Measurements from ENCODE around the gene LRBA. TPM values are rescaled to one million over a fixed set of nuclear protein-coding genes. Genes with fewer than 3 reads are reported as not detected.

The LRBA gene
- total RNA-seq, 2 donors from 2014 or later, result 37.7 to 70.5 TPM

GRCh38 chr4:150243932-150244331 lies 771.2 kb downstream of the LRBA start:
- ATAC-seq, result no peak
- Mint-ChIP-seq H3K4me3 (no peak overlapping the region), H3K36me3 (no peaks in the 10 kb centered on the region), H3K27ac (no peak overlapping the region), H3K9me3 (no peaks in the 10 kb centered on the region), H3K27me3 (no peaks in the 10 kb centered on the region), H3K4me1 (ENCODE audit: low read depth in 2 of 2) (no peaks in the 10 kb centered on the region)
- DNase-seq (ENCODE audit: low spot score), result no peak

- Mint-ChIP-seq H3K36me3 (no peaks in the 10 kb centered on the region), H3K4me1 (ENCODE audit: low read depth in 2 of 2) (no peaks in the 10 kb centered on the region), H3K9me3 (no peaks in the 10 kb centered on the region), H3K27me3 (peaks cover 0 to 3% of the 10 kb centered on the region in 2 donors), H3K27ac (no peak overlapping the region), H3K4me3 (no peak overlapping the region)
- no peak for ATAC-seq
- DNase-seq (ENCODE audit: low spot score), result no peak
Measured at GRCh38 chr4:150242820-150243458, 772.1 kb downstream of the LRBA start.

GRCh38 chr4:150240011-150240410 lies 775.1 kb downstream of the LRBA start:
- Mint-ChIP-seq H3K9me3 (no peaks in the 10 kb centered on the region), H3K4me1 (ENCODE audit: low read depth in 2 of 2) (no peaks in the 10 kb centered on the region), H3K4me3 (no peak overlapping the region), H3K27ac (no peak overlapping the region), H3K36me3 (no peaks in the 10 kb centered on the region), H3K27me3 (peaks cover 6 to 9% of the 10 kb centered on the region in 2 donors)
- ATAC-seq, result no peak
- DNase-seq (ENCODE audit: low spot score), result no peak

DNA sequence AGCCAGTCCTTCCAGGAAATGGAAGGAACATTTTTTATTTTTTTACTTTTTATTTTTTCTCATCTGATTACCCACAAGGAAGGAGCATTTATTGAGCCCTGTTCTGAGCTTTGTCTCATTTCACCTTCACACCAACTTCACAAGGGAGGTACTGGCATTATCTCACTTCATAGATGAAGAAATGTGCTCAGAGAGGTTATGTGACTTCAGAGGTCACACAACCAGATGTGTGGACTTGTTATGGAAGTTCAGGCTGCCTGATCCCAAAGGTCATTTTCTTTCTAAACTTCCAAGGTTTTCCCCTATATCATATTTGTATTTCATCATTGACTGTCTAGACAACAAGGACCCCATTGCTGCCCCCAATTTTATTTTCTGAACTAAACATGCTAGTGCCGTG lies 776.5 kb downstream of the LRBA start:
- H3K9me3 Mint-ChIP-seq, result no peaks in the 10 kb centered on the region
- ATAC-seq (no peak), DNase-seq (ENCODE audit: low spot score) (no peak)
- no peak overlapping the region for H3K4me3 Mint-ChIP-seq
- no peak overlapping the region for H3K27ac Mint-ChIP-seq
- no peaks in the 10 kb centered on the region for H3K4me1 Mint-ChIP-seq (ENCODE audit: low read depth in 2 of 2)
- peaks cover 10 to 15% of the 10 kb centered on the region in 2 donors for H3K27me3 Mint-ChIP-seq
- H3K36me3 Mint-ChIP-seq, result no peaks in the 10 kb centered on the region

GRCh38 chr4:150237110-150237872 lies 777.8 kb downstream of the LRBA start:
- no peak overlapping the region for H3K4me3 Mint-ChIP-seq
- no peaks in the 10 kb centered on the region for H3K36me3 Mint-ChIP-seq
- no peaks in the 10 kb centered on the region for H3K4me1 Mint-ChIP-seq (ENCODE audit: low read depth in 2 of 2)
- no peak overlapping the region for H3K27ac Mint-ChIP-seq
- DNase-seq (ENCODE audit: low spot score), result no peak
- peaks cover 13 to 24% of the 10 kb centered on the region in 2 donors for H3K27me3 Mint-ChIP-seq
- ATAC-seq, result no peak
- no peaks in the 10 kb centered on the region for H3K9me3 Mint-ChIP-seq

GRCh38 chr4:150236626-150237025 lies 778.5 kb downstream of the LRBA start:
- Mint-ChIP-seq H3K36me3 (no peaks in the 10 kb centered on the region), H3K4me3 (no peak overlapping the region), H3K27me3 (peaks cover 16 to 27% of the 10 kb centered on the region in 2 donors), H3K9me3 (no peaks in the 10 kb centered on the region), H3K4me1 (ENCODE audit: low read depth in 2 of 2) (no peaks in the 10 kb centered on the region), H3K27ac (no peak overlapping the region)
- DNase-seq (ENCODE audit: low spot score) (no peak), ATAC-seq (no peak)

DNA sequence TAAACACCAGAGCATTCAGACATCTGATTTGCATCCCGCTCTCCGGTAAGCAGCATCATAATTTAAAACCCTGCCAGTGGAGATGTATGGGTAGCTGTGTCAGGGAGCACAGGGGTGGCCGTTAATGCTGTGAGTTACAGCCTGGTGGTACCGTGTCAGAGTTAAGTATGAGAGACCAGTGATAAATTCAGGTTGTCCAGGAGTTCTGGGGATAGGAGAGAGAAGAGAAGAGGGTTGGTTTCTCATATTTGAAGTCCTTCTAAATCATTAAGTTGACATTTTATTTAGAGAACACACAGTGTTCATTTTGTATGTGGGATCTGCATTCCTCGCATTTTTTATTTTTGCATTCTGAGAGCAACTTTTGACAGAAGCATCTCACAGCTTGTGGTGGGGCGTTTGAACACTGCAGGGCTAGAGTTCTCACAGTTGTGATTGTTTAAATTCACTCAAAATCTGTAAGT lies 779.2 kb downstream of the LRBA start:
- DNase-seq (ENCODE audit: low spot score) (no peak), ATAC-seq (no peak)
- H3K4me1 Mint-ChIP-seq (ENCODE audit: low read depth in 2 of 2), result no peaks in the 10 kb centered on the region
- peaks cover 16 to 27% of the 10 kb centered on the region in 2 donors for H3K27me3 Mint-ChIP-seq
- H3K36me3 Mint-ChIP-seq, result no peaks in the 10 kb centered on the region
- no peak overlapping the region for H3K4me3 Mint-ChIP-seq
- no peak overlapping the region for H3K27ac Mint-ChIP-seq
- no peaks in the 10 kb centered on the region for H3K9me3 Mint-ChIP-seq

DNA sequence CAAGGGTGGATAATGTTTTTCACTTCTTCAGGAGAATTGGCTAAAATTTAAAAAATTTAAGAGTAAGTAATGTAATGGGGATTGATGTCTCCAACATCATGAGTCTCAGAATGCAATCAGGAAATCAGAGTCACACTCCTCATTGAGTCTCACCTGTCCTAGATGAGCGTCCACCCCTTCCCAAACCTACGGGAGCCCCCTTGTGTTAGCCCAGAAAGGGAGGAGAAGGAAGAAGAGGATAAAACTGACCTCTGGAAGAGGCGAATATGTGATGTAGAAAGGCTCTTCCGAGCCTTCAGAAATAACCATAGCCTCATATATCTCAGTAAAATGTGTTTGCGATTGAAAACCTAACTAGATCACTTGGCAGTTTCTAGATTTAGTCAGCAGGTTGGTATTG lies 779.8 kb downstream of the LRBA start:
- Mint-ChIP-seq H3K4me1 (ENCODE audit: low read depth in 2 of 2) (no peaks in the 10 kb centered on the region), H3K27ac (no peak overlapping the region), H3K27me3 (peaks cover 17 to 27% of the 10 kb centered on the region in 2 donors), H3K9me3 (no peaks in the 10 kb centered on the region), H3K36me3 (no peaks in the 10 kb centered on the region), H3K4me3 (no peak overlapping the region)
- DNase-seq (ENCODE audit: low spot score) (no peak), ATAC-seq (no peak)

GRCh38 chr4:150234246-150234645 lies 780.8 kb downstream of the LRBA start:
- Mint-ChIP-seq H3K27me3 (peaks cover 20 to 27% of the 10 kb centered on the region in 2 donors), H3K36me3 (no peaks in the 10 kb centered on the region), H3K27ac (no peak overlapping the region), H3K9me3 (no peaks in the 10 kb centered on the region), H3K4me1 (ENCODE audit: low read depth in 2 of 2) (no peaks in the 10 kb centered on the region), H3K4me3 (no peak overlapping the region)
- DNase-seq (ENCODE audit: low spot score), result no peak
- no peak for ATAC-seq

DNA sequence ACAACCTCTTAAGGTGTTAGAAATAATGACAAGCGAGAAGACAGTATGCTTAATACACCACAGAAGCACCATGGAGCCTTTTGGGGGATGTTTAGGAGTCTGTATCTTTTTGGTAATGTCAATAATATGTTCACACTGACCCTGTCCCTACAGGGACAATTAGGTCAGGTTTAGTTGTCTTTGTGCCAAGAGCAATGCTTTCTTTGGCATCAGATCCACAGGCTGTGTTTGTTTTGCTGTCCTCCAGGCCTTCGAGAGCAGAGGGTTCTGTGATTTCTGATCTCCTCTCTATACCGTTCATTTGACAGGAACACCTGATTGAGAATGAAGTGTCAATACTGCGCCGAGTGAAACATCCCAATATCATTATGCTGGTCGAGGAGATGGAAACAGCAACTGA lies 783.1 kb downstream of the LRBA start:
- Mint-ChIP-seq H3K27me3 (peaks cover 26 to 33% of the 10 kb centered on the region in 2 donors), H3K4me3 (no peak overlapping the region), H3K27ac (no peak overlapping the region), H3K9me3 (no peaks in the 10 kb centered on the region), H3K36me3 (no peaks in the 10 kb centered on the region), H3K4me1 (ENCODE audit: low read depth in 2 of 2) (no peaks in the 10 kb centered on the region)
- DNase-seq (ENCODE audit: low spot score) (no peak), ATAC-seq (no peak)

DNA sequence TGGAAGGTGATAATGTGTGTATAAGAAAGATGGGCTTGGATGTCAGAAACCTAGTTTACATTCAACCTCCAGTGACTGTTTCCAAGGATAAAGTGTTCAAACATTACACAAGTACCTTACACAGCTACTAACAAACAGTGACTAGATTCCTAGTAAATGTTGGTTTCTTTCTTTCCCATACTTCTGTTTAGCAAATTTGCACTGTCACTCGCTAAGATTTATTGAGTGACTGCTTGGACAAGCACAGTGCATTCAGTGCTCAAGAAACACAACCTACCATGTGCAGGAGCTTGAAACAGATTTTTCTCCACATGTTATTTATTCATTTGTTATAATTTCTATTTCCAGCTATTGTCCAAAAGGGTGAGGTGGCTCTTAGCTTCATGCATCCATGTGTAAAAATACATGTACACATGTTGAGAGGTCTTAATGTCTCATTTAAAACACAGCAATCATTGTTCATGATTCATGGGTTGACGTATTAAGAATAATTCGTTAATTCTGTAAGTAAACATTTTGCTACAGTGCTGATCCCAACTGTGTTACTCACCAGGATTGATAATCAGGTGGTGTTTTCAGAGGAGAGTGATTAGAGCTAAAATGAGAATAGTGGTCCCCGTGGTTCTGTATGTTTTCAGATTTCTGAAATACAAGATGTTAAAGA lies 783.8 kb downstream of the LRBA start:
- no peak overlapping the region for H3K27ac Mint-ChIP-seq
- H3K4me3 Mint-ChIP-seq, result no peak overlapping the region
- ATAC-seq (no peak), DNase-seq (ENCODE audit: low spot score) (no peak)
- peaks cover 26 to 33% of the 10 kb centered on the region in 2 donors for H3K27me3 Mint-ChIP-seq
- H3K9me3 Mint-ChIP-seq, result no peaks in the 10 kb centered on the region
- no peaks in the 10 kb centered on the region for H3K36me3 Mint-ChIP-seq
- no peaks in the 10 kb centered on the region for H3K4me1 Mint-ChIP-seq (ENCODE audit: low read depth in 2 of 2)

- no peaks in the 10 kb centered on the region for H3K4me1 Mint-ChIP-seq (ENCODE audit: low read depth in 2 of 2)
- ATAC-seq (no peak), DNase-seq (ENCODE audit: low spot score) (no peak)
- H3K27ac Mint-ChIP-seq, result no peak overlapping the region
- H3K36me3 Mint-ChIP-seq, result no peaks in the 10 kb centered on the region
- no peaks in the 10 kb centered on the region for H3K9me3 Mint-ChIP-seq
- no peak overlapping the region for H3K4me3 Mint-ChIP-seq
- peaks cover 26 to 32% of the 10 kb centered on the region in 2 donors for H3K27me3 Mint-ChIP-seq
Measured at GRCh38 chr4:150230561-150230960, 784.5 kb downstream of the LRBA start.

DNA sequence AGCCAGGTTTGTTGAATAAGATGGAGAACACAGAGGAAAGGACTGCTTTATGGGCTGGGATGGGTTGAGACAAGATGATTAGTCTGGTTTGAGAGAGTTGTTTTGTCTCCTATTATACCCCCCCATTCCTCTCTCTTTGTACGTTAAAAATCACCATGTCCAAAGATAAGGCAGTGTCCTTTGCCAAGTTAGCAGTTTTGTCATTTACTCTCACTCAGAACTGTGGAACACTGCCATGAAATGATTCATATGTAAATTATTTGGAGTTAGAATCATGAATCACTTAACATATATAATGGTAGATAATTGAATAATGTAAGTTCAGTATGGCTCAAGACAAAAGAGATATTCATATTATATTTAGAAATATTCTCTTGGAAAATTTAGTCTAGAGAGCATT lies 785.6 kb downstream of the LRBA start:
- DNase-seq (ENCODE audit: low spot score), result no peak
- H3K4me3 Mint-ChIP-seq, result no peak overlapping the region
- no peak for ATAC-seq
- peaks cover 25 to 32% of the 10 kb centered on the region in 2 donors for H3K27me3 Mint-ChIP-seq
- no peak overlapping the region for H3K27ac Mint-ChIP-seq
- no peaks in the 10 kb centered on the region for H3K36me3 Mint-ChIP-seq
- H3K4me1 Mint-ChIP-seq (ENCODE audit: low read depth in 2 of 2), result no peaks in the 10 kb centered on the region
- H3K9me3 Mint-ChIP-seq, result no peaks in the 10 kb centered on the region
